ENCODE measurements around the gene FEM1A.

- TF ChIP-seq POLR2A (IDR thresholded peaks at IDR 0.05; ENCODE audit: low read depth, low read length) = no peak
- no peak for TF ChIP-seq POLR2AphosphoS5 (IDR thresholded peaks at IDR 0.05; ENCODE audit: low read depth, low read length)
- no peak for TF ChIP-seq TAF1 (IDR thresholded peaks at IDR 0.05; ENCODE audit: borderline replicate concordance, low read depth, low read length)
Measured at GRCh38 chr19:4839192-4839591, 47.7 kb downstream of the FEM1A start.
